Gastroesophageal sphincter (tissue), 3 donors: Measurements from ENCODE around the gene AASS.

Experiments used
- POLR2A ChIP-seq, 2 donors: fragments of 450-650 bp; IDR thresholded peaks; one replicate each; pipeline ENCODE4 v1.6.1; 2017; ENCODE audit warnings: antibody characterized with exemption in 2 of 2, mild to moderate bottlenecking in 2 of 2, moderate library complexity in 1 of 2
- TF ChIP-seq, protein P1 (sequence below), 4 experiments: fragments of 200-600 bp in 2 of 4; fragments of 450-650 bp in 2 of 4; sonication (generic) in 1 of 4; IDR thresholded peaks; one replicate each; pipeline ENCODE4 v1.5.1; 2017 to 2019; ENCODE audit warnings: antibody characterized with exemption in 4 of 4, mild to moderate bottlenecking in 2 of 4, moderate library complexity in 2 of 4

DNA sequence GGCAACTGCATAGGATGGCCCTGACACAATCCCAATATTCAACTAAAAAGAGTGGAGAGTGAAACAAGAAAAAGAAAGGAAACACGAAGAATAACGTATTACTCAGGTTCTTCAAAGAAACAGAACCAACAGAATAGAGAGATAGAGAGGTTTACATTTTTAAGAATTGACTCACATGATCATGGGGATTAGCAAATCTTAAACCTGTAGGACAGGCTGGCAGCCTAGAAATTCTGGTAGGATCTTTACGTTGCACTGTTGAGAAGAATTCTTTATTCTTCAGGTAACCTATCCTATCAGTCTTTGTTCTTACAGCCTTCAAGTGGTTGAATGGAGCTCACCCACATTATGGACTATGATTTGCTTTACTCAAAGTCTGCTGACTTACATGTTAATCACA, 103.9 kb downstream of the AASS start:
- no peak for TF ChIP-seq POLR2A (IDR thresholded peaks at IDR 0.05)
- TF ChIP-seq, protein P1, sequence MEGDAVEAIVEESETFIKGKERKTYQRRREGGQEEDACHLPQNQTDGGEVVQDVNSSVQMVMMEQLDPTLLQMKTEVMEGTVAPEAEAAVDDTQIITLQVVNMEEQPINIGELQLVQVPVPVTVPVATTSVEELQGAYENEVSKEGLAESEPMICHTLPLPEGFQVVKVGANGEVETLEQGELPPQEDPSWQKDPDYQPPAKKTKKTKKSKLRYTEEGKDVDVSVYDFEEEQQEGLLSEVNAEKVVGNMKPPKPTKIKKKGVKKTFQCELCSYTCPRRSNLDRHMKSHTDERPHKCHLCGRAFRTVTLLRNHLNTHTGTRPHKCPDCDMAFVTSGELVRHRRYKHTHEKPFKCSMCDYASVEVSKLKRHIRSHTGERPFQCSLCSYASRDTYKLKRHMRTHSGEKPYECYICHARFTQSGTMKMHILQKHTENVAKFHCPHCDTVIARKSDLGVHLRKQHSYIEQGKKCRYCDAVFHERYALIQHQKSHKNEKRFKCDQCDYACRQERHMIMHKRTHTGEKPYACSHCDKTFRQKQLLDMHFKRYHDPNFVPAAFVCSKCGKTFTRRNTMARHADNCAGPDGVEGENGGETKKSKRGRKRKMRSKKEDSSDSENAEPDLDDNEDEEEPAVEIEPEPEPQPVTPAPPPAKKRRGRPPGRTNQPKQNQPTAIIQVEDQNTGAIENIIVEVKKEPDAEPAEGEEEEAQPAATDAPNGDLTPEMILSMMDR (IDR thresholded peaks at IDR 0.05), result no peak
